Stimulated activated naive CD8-positive, alpha-beta T cell treated with anti-CD3 and anti-CD28 coated beads, Interleukin-15, Interleukin-2, amounts not matched to agents 100 U/mL and 50 U/mL, for 24 hours (primary cell): Measurements from ENCODE around the gene E4F1.
"Not testable (repeated sequence)": the region's sequence is repeated elsewhere in the genome, so short reads cannot be mapped to it uniquely, and the experiment has no call there.

Experiments used
- ATAC-seq: fragments of 150-1000 bp; cut with Tn5 transposase; one replicate; pipeline ENCODE4 v1.10.0; 2021
- DNase-seq: peaks from one replicate; pipeline ENCODE4 v3.0.0; 2021

Gene E4F1

GRCh38 chr16:2231016-2231931 is 7.9 kb downstream of the E4F1 start:
- DNase-seq: no peak
- ATAC-seq: no peak

GRCh38 chr16:2232094-2232990 is 9.0 kb downstream of the E4F1 start:
- DNase-seq (no peak), ATAC-seq (no peak)

- DNase-seq: no peak
- ATAC-seq: no peak
Measured at GRCh38 chr16:2233046-2233775, 9.8 kb downstream of the E4F1 start.

- DNase-seq (no peak), ATAC-seq (no peak)
Measured at GRCh38 chr16:2233872-2234812, 10.8 kb downstream of the E4F1 start.

- no peak for DNase-seq
- ATAC-seq: no peak
Measured at GRCh38 chr16:2234813-2235170, 11.4 kb downstream of the E4F1 start.

- no peak for ATAC-seq
- DNase-seq: no peak
Measured at GRCh38 chr16:2235234-2235651, 11.9 kb downstream of the E4F1 start.

GRCh38 chr16:2235695-2236336 is 12.4 kb downstream of the E4F1 start:
- ATAC-seq (no peak), DNase-seq (no peak)

GRCh38 chr16:2236337-2237101 is 13.1 kb downstream of the E4F1 start, which contains the start of gene DNASE1L2:
DNASE1L2 (plus strand) TSS chr16:2236444; CDS start chr16:2236817, 373 bp downstream.
- ATAC-seq (no peak), DNase-seq (no peak)

- ATAC-seq: no peak
Measured at GRCh38 chr16:2237102-2237482, 13.7 kb downstream of the E4F1 start.

GRCh38 chr16:2237493-2238149 is 14.2 kb downstream of the E4F1 start:
- DNase-seq: no peak
- ATAC-seq: no peak

More at GRCh38 chr16:2237102-2237482, 13.7 kb downstream of the E4F1 start:
- no peak for DNase-seq

- no peak for DNase-seq
- ATAC-seq: peak; percentile 2
Measured at GRCh38 chr16:2238150-2238837, 14.9 kb downstream of the E4F1 start.

- DNase-seq (no peak), ATAC-seq (peak; percentile 4)
Measured at GRCh38 chr16:2238838-2239675, 15.7 kb downstream of the E4F1 start.

- DNase-seq, ATAC-seq: not testable (repeated sequence)
Measured at GRCh38 chr16:2240331-2240730, 16.9 kb downstream of the E4F1 start.

GRCh38 chr16:2242598-2242997 is 19.2 kb downstream of the E4F1 start:
- ATAC-seq: no peak
- DNase-seq: no peak

- DNase-seq (no peak), ATAC-seq (no peak)
Measured at GRCh38 chr16:2243031-2243528, 19.7 kb downstream of the E4F1 start.

GRCh38 chr16:2243781-2244180 is 20.4 kb downstream of the E4F1 start:
- ATAC-seq: no peak

GRCh38 chr16:2244301-2244700 is 20.9 kb downstream of the E4F1 start:
- ATAC-seq (no peak), DNase-seq (no peak)

More at GRCh38 chr16:2243781-2244180, 20.4 kb downstream of the E4F1 start:
- no peak for DNase-seq
